ENCODE measurements around the gene DOCK2. TPM values are rescaled to one million over a fixed set of nuclear protein-coding genes. Genes with fewer than 3 reads are reported as not detected.

Gene DOCK2
- total RNA-seq, 1 donor from 2014 or later = 1.1 TPM

DNA sequence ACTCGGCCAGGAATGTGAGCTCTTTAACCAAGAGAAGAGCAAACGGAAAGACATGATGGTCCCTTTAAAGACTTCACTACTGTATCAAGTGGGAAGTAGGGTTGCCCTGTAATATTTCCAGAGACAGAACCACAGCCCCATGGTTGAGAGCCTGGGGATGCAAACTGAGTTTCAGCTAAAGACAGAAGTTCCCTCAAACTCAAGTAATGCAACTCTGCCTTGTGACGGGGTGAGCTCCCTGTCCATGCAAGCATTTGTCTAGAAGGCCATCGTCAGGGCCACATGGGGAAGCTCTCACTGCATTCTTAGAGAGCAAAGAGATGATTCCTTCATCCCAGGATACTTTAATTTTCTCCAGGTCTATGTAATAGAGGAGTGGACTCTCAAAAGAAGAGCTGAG, 260.4 kb downstream of the DOCK2 start:
- H3F3A ChIP-seq (ENCODE audit: low read depth) = no peaks in the 10 kb centered on the region
- H3K27ac ChIP-seq = no peak overlapping the region
- no peak overlapping the region for H3K4me2 ChIP-seq
- no peaks in the 10 kb centered on the region for H3K36me3 ChIP-seq
- H3K27ac Mint-ChIP-seq = no peak overlapping the region
- H3K36me3 Mint-ChIP-seq = no peaks in the 10 kb centered on the region
- H3K4me1 ChIP-seq = no peaks in the 10 kb centered on the region
- no peaks in the 10 kb centered on the region for H4K20me1 ChIP-seq (ENCODE audit: low read depth)
- no peaks in the 10 kb centered on the region for H3K79me2 ChIP-seq (ENCODE audit: low read depth)
- H3K4me1 Mint-ChIP-seq = no peaks in the 10 kb centered on the region
- TF ChIP-seq EZH2 (IDR thresholded peaks at IDR 0.05) (no peak), CTCF (IDR thresholded peaks at IDR 0.05) (no peak), EZH2phosphoT487 (IDR thresholded peaks at IDR 0.05) (no peak)
- no peak overlapping the region for H3K4me3 Mint-ChIP-seq
- H3K27me3 ChIP-seq = no peaks in the 10 kb centered on the region
- peaks cover 2% of the 10 kb centered on the region for H3K27me3 Mint-ChIP-seq (ENCODE audit: insufficient read depth, low read depth)
- no peak for DNase-seq (ENCODE audit: low spot score)
- no peak overlapping the region for H3K9ac ChIP-seq
- no peaks in the 10 kb centered on the region for H3K9me3 ChIP-seq (ENCODE audit: low read depth)
- H3K9me3 Mint-ChIP-seq = no peaks in the 10 kb centered on the region
- H2AFZ ChIP-seq (replicated peaks) = no peak overlapping the region
- H3K4me3 ChIP-seq = no peak overlapping the region

GRCh38 chr5:169901896-169902295, 264.8 kb downstream of the DOCK2 start:
- H3K4me1 ChIP-seq = peaks cover 16% of the 10 kb centered on the region
- H3K27ac ChIP-seq = no peak overlapping the region
- H3K9me3 ChIP-seq (ENCODE audit: low read depth) = no peaks in the 10 kb centered on the region
- no peak overlapping the region for H3K4me2 ChIP-seq
- H4K20me1 ChIP-seq (ENCODE audit: low read depth) = no peaks in the 10 kb centered on the region
- no peak for DNase-seq (ENCODE audit: low spot score)
- Mint-ChIP-seq H3K9me3 (no peaks in the 10 kb centered on the region), H3K27ac (no peak overlapping the region), H3K4me1 (peaks cover 2% of the 10 kb centered on the region), H3K4me3 (no peak overlapping the region), H3K36me3 (no peaks in the 10 kb centered on the region), H3K27me3 (ENCODE audit: insufficient read depth, low read depth) (peaks cover 2% of the 10 kb centered on the region)
- no peaks in the 10 kb centered on the region for H3K79me2 ChIP-seq (ENCODE audit: low read depth)
- TF ChIP-seq EZH2 (IDR thresholded peaks at IDR 0.05) (no peak), CTCF (IDR thresholded peaks at IDR 0.05) (no peak), EZH2phosphoT487 (IDR thresholded peaks at IDR 0.05) (no peak)
- no peak overlapping the region for H3K9ac ChIP-seq
- no peak overlapping the region for H3K4me3 ChIP-seq
- peaks cover 9% of the 10 kb centered on the region for H3F3A ChIP-seq (ENCODE audit: low read depth)
- no peaks in the 10 kb centered on the region for H3K27me3 ChIP-seq
- no peaks in the 10 kb centered on the region for H3K36me3 ChIP-seq
- no peak overlapping the region for H2AFZ ChIP-seq (replicated peaks)

DNA sequence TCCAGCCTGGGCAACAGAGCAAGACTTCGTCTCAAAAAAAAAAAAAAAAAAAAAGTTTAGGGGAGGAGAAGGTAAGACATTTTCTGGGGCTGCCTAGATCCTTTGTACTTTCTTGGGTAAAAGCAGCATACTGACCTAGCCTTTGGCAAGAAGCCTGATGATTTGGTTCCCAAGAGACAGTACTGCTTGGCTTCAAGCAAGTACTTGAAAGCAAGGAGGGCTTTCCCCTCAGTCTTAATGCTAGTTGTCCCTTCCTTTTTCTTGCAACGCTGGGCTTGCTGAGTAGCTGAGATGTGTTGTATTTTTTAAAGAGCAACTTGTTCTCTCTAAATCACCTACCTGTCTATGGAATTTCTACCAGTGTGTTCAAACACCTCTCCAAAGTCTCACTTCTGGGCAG, 267.0 kb downstream of the DOCK2 start:
- H3K4me2 ChIP-seq = peak overlapping the region; percentile 31
- peaks cover 2% of the 10 kb centered on the region for H3K4me1 Mint-ChIP-seq
- peak overlapping the region; percentile 65 for H3K27ac ChIP-seq
- H3K27me3 Mint-ChIP-seq (ENCODE audit: insufficient read depth, low read depth) = peaks cover 2% of the 10 kb centered on the region
- H3K27ac Mint-ChIP-seq = no peak overlapping the region
- H3K36me3 Mint-ChIP-seq = no peaks in the 10 kb centered on the region
- TF ChIP-seq EZH2phosphoT487 (IDR thresholded peaks at IDR 0.05) = no peak
- no peak for TF ChIP-seq CTCF (IDR thresholded peaks at IDR 0.05)
- TF ChIP-seq EZH2 (IDR thresholded peaks at IDR 0.05) = no peak
- H3K27me3 ChIP-seq = no peaks in the 10 kb centered on the region
- H3K9ac ChIP-seq = no peak overlapping the region
- no peak for DNase-seq (ENCODE audit: low spot score)
- H3K9me3 Mint-ChIP-seq = no peaks in the 10 kb centered on the region
- no peaks in the 10 kb centered on the region for H4K20me1 ChIP-seq (ENCODE audit: low read depth)
- H3K4me3 Mint-ChIP-seq = no peak overlapping the region
- no peaks in the 10 kb centered on the region for H3K36me3 ChIP-seq
- no peak overlapping the region for H3K4me3 ChIP-seq
- H2AFZ ChIP-seq (replicated peaks) = peak overlapping the region; percentile 83
- peaks cover 21% of the 10 kb centered on the region for H3K4me1 ChIP-seq
- peaks cover 9% of the 10 kb centered on the region for H3F3A ChIP-seq (ENCODE audit: low read depth)
- H3K79me2 ChIP-seq (ENCODE audit: low read depth) = no peaks in the 10 kb centered on the region
- no peaks in the 10 kb centered on the region for H3K9me3 ChIP-seq (ENCODE audit: low read depth)

All from neural progenitor cell (in vitro differentiated cells).